Measurements from ENCODE around the gene PNMA8B.
"Not testable (repeated sequence)": the region's sequence is repeated elsewhere in the genome, so short reads cannot be mapped to it uniquely, and the experiment has no call there.

Gene PNMA8B

DNA sequence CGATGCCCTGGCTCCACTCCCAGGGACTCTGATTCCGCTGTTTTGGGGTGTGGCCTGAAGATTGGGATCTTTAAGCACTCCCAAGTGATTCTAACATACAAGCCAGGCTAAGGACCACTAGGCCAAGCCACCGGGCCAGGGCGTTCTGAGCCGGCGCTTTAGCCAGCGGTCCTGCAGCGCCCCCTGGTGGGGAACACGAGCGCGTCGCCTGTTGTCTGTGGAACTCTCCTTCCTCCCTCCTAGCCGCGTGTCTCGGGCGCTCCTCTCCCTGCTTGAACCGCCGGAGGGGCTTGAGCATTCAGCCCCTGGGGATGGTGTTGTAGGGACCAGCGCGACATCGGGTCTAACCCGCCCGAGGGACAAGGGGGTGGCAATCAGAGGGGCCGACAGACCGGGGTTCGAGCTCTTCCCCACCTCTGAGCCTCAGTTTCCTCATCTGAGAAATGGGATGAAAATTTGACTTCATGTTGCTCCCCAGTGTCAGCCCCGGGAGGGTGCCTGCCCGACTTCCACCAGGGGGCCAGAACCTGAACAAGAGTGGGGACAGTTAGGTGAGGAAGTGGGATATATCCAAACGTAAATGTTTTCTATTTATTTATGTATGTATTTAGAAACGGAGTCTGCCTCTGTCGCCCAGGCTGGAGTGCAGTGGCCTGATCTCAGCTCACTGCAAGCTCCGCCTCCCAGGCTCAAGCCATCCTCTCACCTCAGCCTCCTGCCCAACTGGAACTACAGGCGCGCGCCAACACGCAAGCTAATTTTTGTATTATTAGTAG, 18.0 kb upstream of the PNMA8B start:
- peak; percentile 22 to 57 for DNase-seq

DNA sequence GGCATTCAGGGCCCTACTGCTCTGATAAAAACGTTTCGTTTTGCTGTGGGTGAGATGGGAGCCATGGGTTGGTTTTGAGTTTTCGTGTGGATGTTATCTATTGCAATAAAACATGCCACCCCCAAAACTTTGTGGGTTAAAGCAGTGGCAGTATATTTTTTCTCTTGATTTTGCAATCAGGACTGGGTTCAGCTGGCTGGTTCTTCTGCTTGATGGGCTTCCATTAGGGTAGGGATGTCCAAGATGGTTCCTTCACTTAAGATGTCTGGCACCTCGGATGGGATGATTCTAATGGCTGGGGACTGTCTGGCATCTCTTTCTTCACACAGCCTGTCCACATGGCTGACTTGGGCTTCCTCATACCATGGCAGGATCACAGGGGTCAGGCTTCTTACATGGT, 15.6 kb upstream of the PNMA8B start:
- DNase-seq: no peak

DNA sequence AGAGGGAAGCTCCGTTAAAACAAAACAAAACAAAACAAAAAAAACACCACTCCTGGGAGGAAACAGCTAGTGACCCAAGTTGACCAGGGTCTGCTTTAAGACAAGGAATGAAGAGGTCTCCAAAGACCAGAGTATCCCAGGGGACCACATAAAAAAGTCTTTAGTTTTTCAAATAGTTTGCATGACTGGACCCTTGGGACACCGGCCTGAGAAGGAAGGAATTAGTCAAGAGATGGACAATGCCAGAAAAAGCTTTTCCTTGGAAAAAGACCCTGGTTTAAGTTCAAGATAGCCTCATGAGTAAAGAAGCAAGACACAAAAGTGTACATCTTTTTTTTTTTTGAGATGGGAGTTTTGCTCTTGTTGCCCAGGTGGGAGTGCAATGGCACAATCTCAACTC, 12.5 kb upstream of the PNMA8B start:
- no peak for DNase-seq

DNA sequence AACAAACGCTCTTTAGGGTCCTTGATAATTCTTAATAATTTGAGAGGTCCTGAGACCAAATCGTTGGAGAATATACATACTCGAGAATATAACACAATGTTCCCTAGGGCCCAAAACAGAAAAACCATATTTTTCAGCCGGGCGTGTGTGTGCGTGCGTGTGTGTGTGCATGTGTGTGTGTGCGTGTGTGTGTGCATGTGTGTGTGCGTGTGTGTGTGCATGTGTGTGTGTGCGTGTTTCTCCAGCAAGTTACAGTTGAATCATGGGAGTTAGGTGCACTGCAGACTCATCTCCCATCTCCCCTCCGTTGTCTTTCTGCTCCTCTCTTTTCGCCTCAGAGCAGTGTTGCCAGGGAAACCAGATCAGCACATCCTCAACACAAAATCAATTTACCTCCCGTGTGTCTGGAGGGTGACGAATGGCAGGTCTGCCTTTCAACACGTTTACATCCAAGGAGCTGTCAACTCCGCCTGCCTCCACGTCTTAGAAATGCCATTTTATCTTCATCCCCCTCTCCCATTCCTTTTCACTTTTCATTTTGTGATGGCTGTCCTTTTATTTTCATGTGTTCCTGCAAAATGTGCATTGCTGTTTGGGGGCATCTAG, 8.3 kb upstream of the PNMA8B start:
- no peak for DNase-seq

DNA sequence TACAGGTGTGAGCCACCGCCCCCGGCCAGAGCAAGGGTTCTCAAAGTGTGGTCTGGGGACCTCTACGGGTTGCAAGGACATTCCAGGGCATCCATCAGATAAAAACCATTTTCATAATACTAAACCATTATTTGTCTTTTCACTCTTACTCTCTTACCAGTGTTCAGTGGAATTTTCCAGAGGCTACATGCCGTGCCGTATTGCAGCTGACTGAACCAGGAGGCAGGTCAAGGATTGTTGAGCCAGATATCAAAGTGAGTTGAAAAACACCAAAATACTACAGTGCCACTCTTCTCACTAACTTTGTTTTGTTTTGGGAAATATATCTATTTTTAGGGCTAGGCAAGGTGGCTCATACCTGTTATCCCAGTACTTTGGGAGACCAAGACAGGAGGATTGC, 7.2 kb upstream of the PNMA8B start:
- no peak for DNase-seq

- no peak for DNase-seq
These were observed 4.0 kb upstream of the PNMA8B start for GRCh38 chr19:46499692-46500091.

DNA sequence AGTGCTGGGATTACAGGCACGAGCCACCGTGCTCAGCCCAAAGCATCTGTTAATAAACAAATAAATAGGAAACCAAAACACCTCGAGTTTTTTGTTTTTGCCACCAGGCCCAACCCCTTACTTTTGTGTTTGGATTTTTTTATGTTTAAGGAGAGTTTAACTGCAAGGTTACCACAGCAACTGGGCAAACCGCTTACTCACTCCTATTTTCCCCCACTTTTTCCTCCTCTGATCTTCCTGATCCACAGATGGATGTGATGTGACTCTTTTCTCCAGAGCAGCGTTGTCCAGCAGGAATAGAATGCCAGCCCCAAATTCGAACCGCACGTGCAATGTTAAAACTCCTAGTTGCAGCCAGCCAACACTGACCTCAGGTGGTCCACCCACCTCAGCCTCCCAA, 2.1 kb upstream of the PNMA8B start:
- no peak for DNase-seq

DNA sequence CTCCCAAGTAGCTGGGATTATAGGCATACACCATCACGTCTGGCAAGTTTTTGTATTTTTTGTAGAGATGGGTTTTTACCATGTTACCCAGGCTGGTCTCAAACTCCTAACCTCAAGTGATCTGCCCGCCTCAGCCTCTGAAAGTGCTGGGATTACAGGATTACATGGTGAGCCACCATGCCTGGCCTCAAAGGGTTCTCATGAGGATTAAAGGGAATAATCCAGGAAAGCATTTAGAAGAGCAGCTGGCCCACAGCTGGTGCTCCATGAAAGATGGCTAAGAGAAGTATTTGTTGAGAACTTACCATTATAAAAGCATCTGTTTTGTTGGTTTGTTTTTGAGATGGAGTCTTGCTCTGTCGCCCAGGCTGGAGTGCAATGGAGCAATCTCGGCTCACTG, 1.2 kb upstream of the PNMA8B start:
- not testable (repeated sequence) for DNase-seq

GRCh38 chr19:46496304-46496703, 637 bp upstream of the PNMA8B start:
- DNase-seq: no peak

DNA sequence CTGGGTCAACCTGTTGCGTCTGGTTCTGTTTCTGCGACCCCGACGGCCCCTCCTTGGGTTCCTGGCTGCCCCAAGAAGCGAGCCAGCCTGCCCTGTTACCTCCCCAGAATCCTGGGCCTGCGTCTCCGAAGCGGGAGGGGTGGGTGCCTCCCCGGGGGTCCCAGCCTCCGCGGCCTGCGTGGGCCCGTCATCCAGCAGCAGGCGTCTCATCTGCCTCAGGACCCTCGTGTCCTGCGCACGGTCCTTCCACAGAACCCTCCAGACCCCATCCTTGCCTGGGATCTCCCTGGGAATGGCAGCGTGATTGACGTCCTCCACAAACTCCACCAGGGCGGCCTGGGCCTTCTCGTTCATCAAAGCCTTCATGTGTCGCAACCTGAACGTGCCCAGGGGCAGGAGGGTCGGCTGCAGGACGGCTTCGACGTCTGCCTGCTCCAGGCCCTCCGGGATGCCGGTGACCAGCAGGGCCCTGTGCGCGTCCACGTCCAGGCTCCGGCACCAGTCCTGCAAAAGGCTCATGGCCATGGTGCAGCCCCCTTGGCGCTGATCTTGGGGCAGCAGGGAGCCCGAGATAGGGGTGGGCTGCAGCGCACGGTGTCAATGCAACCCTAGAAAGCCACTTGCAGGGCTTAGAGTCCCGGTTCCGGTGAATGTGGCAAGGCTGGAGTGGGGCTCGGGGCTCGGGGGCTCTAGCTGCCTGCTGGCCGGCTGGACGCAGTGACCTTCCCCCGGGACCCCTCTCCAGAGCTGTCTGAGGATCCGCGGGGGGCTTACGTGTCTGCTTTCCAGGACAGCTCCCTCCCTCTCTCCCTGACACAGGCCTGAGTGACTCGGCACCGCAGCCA, 504 bp downstream of the PNMA8B start:
- no peak for DNase-seq

- DNase-seq: no peak
These were observed 1.3 kb downstream of the PNMA8B start for GRCh38 chr19:46494146-46494940.

- no peak for DNase-seq
These were observed 2.2 kb downstream of the PNMA8B start for GRCh38 chr19:46493236-46494145.

GRCh38 chr19:46492841-46493235, 2.8 kb downstream of the PNMA8B start:
- DNase-seq: no peak

DNA sequence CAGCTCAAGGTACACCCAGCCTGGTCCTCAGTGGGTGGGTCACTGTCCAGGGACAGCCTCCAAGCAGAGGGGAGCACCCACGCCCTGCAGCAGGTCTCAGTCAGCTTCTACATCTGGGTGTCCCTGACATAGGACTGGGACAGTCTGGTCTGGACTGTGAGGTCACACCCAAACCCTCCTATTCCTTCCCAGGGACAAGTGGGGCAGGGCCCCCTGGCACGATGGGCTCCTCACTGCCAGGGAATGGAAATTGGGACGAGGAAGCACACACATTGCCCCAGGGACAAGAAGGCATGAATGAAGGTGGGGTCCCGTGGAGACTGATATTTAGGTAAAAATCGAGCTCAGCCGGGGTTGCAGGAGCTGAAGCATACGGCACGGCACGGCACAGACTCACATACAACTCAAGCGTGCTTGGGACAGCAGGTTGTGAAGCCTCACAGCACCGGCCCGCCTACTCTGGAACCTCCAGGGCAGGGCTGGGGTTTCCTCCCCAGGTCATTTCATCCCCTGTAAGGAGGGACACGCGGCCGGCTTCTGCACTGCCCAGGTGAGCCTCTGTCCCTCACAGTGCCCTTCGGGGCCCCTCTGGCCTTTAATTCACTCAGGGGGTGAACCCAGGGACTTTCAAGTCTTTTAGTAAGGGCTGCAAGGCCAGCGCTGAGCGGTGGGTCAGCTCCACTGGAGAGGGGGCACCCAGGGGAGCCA, 3.5 kb downstream of the PNMA8B start:
- no peak for DNase-seq

DNA sequence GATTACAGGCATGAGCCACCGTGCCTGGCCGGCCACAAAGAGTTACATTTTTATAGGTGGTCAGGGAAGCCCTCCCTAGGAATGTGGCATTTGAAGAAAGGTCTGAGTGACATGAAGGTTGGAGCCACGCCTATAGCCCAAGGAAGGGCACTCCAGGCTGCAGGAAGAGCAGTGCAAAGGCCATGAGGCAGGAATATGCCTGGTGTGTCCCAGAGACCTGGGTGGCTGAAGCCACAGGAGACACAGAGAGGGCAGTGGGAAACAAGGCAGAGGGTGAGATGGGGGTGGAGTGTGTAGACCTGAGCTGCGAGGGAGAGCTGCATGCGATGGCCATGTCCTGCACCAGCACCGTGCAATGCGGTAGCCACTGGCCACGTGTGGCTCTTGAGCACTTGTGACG, 4.9 kb downstream of the PNMA8B start:
- DNase-seq: no peak

DNA sequence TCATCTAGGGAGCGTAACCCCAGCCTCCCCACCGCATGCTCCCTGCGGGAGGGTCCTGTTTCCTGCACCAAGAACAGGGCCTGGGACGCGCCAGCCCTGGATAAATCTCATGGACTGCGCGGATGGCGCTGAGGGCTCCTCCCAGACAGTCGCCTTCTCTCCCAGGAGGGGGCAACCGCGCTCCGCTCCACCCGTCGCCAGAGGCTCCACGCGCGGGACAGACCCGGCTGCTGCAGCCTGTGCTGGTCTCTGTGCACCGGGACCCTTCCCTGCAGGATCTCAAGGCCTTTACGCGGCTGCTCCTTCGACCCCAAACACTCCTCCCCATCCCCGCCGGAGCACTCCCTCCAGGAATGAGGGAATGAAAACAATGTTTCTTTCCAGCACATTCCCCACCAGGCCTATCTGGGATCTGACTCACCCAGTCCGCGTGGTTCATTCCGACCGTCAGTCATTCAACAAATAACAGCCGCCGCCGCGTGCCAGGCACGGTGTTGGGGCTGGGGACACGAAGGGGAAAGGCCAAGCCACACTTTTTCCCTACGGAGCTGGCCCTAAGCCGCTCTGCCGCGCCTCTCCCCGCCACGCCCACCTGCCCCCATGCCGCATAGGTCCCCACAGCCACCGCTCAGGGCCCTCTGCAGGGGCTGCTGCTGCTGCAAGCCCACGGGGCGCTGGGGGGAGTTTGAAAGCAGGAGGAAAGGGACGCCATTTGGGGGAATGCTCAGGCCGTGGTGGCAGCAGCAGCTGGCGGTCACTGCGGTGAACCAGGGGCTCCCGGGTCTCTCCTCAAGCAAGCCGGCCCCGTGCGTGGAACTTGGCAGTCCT, 6.0 kb downstream of the PNMA8B start:
- DNase-seq: no peak

GRCh38 chr19:46488551-46488950, 7.1 kb downstream of the PNMA8B start:
- no peak for DNase-seq

- DNase-seq: peak; percentile 27 to 43
These were observed 7.7 kb downstream of the PNMA8B start for GRCh38 chr19:46487802-46488445.

DNA sequence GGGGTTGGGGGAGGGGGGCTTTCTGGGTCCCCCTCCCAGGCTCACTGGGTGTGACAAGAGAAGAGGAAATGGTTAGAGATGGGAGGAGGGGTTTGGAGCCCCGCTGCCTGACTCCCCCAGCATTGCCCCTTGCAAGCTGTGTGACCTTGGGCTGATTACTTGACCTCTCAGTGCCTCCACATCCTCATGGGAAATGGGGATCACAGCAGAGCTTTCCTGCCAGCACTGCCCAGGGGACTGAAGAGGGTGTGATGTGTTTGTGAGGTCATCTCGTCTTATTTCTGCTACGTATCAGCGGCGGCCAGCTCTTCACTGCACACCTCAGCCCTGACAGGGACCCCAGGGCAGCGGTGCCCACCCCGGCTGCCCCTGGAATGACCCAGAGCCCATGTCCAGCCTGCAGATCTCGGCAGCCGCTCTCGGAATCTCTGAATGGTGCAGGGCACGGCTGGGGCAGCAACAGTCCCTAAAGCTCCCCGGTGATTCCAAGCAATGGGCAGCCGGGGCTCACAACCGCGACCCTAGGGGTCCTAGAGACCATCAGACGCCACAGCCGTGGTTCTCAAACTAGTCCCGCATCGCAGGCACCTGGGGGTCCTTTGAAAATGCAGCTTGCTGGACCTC, 8.4 kb downstream of the PNMA8B start:
- no peak for DNase-seq
